Hippocampal formation (tissue), 2 donors: Measurements from ENCODE around the gene LAMTOR2.
A peak's percentile ranks its signal among the peaks of the same experiment; 100 is the strongest.

Experiments used
- DNase-seq, 2 donors: peaks; one replicate each; lab custom pipeline; 2025; lab: John Stamatoyannopoulos, UW

The LAMTOR2 gene

DNA sequence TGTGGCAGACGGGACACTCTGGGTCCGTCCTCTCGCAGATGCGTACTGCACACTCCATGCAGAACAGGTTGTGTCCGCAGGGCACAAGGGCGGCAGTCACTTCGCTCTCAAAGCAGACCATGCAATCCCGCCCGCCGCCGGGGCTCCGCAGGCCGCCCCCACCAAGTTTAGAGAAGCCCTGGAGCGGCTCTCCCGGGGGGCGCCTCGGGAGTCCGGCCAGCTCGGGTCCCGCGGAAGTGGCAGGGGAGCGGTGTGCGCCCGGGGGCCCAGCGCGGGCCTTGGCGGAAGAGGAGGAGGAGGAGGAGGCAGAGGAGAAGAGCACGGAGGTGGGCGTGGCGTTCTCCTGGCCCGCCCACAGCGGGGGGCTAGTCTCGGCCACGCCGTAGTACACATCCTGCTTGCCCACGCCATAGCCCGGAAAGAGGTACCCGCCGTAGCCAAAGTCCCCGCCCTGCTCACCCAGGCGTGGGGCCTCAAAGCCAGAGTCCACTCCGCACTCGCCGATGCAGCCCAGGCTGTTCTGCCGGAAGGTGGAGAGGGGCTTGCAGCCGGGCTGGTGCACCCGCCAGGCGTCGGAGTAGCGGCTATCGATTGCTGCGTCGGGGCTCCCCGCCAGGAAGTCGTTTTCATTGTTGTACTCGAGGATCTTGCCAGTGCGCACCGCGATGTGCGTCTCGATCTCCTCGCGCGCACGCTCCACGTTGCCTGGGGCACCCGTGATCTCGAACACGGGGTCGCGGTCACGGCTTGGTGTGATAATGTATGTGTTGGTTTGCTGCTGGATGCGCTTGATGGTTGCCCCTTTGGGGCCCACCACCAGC is 22.2 kb downstream of the LAMTOR2 start:
- DNase-seq = no peak

DNA sequence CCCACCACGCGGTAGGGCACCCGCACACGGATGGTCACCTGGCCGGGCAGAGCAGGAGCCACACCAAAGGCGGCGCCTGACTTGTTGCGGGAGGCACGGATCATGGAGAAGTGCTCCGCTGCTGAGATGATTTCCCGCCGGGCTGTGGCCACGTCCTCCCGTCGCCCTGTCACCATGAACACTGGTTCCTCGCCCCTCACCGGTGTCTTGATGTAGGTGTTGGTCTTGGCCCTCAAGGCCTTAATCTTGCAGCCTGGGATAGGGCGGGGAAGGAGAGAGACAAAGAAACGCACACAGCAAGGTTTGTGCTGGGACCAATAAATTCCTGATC is 22.8 kb downstream of the LAMTOR2 start:
- DNase-seq = no peak

DNA sequence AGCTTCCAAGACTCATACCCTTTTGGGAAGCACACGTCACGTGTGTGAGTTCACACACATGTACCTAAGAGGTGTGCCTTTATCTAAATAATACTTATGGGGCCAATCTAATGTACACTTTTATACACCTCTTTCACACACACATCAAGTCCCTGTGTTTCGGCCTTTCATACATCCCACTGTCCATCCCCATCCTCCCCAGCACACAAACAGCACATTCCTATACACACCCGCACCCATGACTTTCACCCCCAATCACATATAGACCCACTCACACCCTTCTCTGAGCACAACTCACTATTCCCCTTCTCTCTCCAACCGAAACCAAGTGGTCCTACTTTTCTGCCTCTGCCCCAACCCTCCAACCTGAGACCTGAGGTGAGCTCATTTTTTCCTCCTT is 24.1 kb downstream of the LAMTOR2 start:
- no peak for DNase-seq

DNA sequence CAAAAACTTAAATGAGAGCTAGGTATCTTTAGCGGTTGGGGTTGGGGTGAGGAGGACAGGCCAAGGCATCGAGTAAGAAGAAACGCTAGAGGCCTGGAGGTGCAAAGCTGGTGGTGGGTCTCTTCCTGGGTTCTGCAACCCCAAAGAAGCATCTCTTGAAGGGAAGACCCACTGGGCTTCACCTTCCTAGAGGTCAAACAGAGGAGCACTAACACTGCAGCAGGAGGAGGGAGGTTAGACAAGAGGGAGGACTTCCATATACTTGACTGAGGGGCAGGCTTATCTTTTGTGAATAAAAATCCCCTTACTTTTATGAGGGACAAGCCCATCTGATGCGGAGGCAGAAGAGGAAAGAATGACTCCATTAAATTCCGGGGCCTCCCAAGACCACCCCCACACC is 25.2 kb downstream of the LAMTOR2 start:
- no peak for DNase-seq

DNA sequence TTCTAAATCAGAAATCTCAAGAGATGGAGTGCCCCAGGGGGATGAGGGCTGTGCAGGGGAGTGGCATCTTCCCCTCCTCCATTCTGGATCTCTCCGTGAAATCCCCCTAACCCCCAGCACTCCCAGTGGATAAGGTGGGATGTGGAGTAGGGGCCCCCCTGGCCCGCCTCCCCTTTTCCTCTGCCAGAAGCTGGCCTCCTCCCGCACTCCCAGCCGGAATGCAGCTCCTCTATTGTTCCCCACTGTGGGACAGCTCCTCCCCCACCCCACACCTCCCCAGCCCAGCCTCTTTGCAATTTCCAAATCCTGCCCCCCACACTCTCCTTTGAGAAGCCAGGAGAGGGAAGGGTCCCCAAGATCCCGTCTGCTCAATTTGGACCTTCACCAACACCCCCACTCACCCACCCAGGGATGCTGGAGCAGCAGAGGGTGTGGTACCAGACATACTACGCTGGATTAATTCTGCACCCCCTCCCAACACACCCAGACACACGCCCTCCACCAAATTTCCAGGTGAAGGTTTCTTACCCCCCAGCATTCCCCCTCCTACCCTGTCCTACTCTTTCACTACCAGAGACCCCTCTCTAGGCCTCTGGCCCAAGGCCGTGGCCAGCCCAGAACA is 25.8 kb downstream of the LAMTOR2 start:
- DNase-seq = no peak

DNA sequence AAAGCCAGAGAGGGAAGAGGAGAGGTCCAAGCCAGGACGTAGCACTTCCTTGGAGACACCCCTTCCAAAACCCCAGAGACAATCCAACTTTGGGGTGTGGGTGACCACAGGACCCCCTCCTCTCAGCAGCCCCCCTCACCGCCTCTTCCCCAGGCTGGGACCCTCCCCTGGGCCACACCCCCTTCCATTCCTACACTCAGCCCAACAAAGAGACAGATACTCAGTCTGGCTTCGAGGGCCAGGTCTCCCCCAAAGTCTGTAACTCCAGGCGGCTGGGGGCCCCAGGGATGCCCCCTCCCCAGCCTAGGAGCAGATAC is 26.2 kb downstream of the LAMTOR2 start:
- no peak for DNase-seq

DNA sequence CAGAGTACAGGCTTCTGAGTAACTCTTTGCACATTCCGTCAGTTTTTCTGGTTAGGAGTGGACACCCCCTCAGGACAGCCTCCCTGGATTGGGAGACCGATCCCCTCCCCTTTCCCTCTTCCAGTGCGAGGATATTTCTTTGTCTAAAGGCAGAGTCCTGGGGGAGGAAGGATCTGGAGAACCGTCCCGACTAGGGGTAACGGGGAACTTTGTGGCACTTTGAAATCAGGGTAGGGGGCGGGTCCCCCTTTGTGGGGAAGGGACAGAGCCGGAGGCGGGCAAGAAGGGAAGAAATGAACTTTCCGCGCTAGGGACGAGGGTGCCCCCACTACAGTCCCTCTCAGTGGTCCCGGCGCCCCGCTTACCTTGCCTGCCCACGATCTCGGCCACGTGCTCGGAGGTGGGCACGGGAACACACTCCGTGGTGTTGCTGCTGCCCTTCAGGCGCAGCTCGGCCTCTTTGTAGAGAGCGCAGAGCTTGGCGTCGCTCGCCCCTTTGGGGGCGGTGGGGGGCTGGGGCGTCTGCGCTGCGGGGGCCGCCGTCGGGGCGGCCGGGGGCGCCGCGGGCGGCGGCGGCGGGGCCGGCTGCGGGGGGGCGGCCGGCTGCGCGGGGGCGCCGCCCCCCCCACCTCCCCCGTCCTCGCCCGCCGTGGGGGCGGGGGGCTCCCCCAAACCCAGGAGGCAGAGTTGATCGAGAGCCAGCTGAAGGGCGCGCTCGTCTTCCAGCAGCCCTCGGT is 26.8 kb downstream of the LAMTOR2 start:
- DNase-seq = no peak

DNA sequence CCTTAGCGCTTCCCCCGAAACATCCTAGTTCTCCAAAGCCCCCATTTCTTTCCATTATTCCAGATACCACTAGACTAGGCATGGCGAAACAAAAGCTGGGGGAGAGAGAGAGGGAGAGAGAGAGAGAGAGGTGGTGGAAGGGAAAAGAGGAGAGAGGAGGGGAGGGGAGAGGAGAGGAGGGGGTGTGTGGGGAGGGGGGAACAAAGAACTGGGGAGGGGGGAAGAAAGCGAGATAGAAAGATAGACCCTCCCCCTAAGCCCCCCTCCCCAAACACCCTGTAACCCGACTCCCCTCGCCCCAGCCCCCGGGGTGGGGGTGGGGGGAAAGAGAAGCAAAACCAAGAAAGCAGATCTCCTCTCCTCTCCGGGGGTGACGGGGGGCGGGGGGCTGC is 27.3 kb downstream of the LAMTOR2 start:
- no peak for DNase-seq

DNA sequence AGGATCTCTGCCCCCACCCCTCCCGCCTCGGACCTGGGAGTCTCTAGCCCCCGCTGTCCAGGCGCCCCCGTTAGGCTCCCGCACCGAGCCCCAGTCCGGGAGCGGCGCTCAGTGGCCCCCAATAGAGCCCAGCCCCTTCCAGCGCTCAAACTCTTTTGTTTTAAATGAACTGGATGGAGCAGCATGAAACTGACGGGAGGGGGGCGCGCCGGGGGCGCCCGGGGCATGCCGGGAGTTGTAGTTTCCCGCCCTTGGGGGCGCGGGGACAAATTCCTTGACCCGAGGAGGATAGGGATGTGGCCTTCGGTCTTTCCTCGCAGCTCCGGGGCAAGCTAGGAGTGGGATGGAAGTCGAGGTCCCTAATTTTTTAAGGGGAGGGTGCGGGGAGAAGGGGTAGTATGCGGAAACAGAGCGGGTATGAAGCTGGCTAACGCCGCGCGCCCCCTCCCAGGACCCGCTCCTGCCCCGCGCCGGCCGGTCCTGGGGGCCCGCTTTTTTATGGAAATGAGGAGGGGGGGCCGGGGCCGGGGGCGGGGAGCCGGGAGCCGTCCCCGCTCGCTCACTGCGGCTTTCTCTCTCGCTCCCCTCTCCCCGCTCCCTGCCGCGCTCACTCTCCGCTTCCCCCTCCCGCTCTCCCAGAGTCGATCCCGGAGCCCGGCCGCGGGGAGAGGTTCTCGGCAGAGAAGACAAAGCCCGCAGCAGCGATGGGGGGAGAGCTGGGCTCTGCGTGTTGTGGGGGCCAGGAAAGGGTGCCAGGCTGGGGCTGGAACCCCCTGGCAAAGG is 27.9 kb downstream of the LAMTOR2 start, which contains the start of gene MEX3A:
Gene MEX3A, minus strand, starts transcription at position 157 of the 783 bp plus-strand sequence. CDS start 467 bp downstream, outside the sequence.
- peak; percentile 57 to 75 for DNase-seq

DNA sequence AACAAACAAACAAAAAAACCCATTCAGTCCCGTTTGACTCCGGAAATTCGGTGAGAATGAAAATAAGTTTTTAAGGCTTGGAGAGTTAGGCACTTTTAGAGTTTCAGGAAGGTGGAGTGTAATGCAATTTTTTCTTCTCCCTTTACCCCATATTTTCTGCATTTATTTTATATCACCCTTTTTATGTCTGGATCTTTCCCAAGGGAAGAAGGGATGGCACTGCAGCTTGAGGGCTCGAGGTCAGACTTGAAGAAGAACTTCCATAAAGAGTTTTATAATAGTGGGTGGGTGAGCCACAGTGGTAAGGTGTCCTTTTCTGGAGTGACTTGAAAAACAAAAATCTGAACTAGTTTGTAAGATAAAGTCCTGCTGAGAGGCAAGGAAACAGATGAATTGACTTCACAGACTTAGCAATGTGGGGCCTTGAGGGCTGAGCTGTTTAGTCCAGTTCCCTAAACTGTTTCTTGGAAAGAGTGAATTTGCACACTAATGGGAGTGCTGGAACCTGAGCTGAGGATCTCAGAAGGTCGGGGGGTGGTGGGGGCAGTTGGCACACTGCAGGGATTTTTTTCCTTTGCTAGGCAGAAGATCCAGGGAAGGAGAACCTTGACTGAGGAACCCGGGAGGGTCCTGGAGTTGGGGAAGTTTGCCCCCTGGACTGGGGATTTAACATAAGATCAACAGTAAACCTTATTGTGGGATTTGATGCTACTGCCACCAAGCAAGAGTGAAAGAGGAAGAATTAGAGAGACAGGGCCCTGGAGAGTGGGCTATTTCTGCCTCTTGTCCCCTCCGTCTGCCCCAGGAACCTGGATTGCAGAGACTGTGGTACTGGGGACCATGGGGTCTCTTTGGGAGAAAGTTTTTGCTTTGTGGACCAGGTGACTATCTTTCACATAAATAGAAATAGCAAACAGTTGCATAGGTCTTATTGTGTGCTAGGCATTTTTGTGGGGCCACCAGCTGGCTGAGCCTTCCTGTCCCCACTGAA is 29.5 kb downstream of the LAMTOR2 start:
- no peak for DNase-seq

DNA sequence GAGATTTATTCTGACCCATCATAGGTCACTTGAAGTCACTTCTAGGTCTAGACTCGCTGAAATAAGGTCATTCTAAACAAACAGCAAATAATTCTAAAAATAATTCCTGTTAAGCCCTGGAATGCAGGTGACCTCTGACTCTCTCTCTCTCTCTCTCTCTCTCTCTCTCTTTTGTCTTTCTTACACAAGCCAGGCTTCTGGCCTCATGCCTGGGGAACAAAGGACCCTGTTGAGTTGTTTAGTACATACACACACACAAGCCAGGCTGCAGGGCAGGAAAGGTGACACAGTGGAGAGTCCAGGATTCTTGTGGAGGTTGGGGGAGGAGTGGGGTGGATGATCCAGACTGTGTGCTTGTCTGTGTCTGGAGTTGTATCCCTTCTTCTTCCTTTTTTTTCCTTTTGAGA is 31.7 kb downstream of the LAMTOR2 start:
- no peak for DNase-seq

DNA sequence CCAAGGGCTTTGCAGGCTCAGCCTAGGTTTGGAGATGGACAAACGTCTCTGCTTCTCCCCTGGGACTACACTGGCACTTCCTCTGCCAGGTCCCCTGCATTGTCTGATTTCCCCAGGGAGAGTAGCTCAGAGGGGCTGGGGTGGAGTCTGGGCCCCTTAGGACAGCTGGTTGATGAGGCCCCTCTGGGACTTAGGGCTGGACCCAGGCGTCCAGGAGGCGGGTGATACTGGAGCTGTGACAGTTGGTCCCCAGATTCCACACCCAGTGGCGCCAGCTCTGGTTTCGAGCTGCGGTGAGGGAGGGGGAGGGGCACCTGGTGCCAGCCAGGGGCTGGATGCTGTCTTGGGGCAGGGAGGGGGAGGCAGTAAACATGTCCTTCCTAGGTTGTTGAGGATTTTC is 35.1 kb downstream of the LAMTOR2 start:
- no peak for DNase-seq

DNA sequence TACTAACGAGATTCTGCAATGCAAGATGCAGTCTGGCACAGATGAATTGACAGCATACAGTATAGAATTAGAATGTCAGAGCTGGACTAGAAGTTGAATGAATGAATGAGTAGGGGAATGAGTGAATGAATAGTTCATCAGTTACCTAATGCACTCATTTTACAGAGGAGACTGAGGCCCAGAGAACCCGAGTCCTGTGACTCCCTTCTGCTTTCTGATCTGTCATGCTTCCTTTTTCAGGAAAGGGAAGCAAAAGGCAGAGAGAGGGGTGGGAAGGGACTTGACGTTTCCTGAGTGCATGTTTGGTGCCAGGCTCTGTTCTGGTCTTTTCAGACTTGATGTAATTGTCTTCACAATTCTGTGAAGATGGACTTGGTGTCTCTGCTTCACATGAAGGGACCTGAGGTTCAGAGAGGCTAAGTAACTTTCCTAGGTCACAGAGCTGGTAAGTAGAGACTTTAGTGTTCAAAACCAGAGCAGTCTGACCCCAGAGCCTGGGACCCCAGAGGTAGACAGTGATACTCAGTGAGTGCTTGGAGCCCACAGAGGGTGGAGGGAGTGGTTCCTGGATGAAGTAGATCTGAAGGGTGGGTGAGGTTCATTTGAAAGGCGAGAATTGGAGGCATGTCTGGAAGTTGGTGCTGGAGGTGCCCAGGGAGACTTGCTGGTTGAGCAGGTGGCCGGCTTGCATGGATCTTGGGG is 35.7 kb downstream of the LAMTOR2 start:
- DNase-seq = no peak

DNA sequence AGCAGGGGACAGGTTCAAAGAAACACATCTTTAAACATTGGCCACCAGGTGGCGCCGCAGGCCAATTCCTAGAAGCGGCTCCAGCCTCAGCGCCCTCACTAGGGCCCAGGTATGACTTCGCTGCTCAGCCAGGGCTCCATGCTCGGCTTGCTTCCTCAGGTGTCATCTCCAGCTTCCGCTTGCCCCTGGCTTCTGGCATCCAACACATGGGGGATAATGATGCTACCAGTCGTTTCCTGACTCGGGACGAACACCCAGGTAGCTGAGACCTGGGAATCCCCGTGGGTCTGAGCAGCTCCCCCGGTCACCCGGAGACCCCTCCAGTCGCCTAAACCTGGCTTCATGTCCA is 36.2 kb downstream of the LAMTOR2 start:
- peak; percentile 44 to 70 for DNase-seq

DNA sequence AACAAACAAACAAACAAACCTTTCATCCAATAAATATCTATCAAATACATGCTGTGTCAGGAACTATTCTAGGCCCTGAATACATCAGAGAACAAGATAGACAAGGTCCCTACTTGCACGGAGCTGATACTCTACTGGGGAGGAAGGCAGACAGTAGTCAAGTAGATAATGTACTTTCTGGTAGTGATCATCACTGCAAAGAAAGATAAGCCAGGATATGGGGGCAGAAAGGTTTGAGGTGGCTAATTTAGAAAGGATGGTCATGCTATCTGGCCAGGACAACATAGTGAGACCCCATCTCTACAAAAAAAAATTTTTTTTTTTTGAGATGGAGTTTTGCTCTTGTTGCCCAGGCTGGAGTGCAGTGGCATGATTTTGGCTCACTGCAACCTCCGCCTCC is 37.0 kb downstream of the LAMTOR2 start:
- no peak for DNase-seq

DNA sequence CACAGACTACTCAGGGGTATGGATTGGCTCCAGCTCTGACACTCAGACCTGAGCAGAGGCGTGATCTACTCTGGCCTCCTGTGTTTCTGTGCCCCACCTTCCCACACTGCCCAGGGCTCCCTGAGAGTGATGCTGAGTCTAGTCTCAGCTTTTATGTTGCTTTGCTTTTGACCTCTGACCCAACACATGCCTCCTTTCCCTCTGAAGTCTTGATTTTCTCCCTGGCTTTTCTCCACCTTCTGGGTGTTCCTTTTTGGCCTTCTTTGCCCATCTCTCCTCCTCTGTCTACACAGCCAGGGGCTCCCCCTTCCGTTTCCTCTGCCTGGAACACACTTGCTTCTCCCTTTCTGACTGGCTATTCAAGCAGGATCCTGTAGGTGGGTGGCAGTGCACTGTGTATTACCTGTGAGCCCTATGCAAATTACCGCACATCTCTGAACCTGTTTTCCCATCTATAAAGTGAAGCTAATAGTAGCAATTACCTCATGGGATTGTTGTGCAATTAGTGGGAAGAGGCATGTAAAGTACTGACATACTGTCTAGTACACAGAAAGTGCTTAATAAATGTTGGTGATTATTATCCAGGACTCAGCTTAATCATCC is 41.4 kb downstream of the LAMTOR2 start:
- no peak for DNase-seq

DNA sequence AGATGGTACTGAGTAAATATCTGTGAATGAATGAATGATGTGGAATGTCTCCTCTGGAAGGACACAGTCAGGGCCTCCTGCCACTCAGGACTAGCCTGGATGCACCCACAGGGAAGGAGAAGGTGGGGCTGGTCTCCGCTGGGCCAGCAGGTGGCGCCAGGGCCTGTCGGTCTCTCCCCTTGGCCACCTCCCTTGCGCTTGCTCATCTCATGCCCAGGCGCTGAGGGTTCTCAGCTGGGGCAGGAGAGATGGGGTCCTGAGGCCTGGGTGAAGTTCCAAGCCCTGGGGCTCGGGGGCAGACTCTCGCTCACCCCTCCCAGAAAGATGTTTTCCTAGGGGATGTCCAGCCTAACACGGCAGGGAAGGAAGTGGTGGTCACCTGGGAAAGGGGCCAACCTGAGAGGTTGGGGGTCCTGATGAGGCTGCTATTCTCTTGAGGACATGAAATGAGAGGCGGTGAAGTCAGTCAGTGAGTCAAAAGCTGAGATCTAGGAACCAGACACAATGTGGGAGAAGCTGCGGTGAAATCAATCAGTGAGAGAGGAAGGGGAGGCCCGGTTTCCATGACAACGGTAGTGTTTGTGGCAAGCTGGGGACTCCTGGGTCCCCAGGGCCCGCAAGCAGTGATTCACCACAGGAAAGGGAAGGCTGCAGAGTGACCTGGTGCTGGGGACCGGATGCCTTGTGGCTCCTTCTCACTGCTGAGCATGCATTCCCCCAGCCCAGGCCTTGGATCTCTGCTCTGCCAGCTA is 42.2 kb downstream of the LAMTOR2 start:
- DNase-seq = peak; percentile 78 to 87

DNA sequence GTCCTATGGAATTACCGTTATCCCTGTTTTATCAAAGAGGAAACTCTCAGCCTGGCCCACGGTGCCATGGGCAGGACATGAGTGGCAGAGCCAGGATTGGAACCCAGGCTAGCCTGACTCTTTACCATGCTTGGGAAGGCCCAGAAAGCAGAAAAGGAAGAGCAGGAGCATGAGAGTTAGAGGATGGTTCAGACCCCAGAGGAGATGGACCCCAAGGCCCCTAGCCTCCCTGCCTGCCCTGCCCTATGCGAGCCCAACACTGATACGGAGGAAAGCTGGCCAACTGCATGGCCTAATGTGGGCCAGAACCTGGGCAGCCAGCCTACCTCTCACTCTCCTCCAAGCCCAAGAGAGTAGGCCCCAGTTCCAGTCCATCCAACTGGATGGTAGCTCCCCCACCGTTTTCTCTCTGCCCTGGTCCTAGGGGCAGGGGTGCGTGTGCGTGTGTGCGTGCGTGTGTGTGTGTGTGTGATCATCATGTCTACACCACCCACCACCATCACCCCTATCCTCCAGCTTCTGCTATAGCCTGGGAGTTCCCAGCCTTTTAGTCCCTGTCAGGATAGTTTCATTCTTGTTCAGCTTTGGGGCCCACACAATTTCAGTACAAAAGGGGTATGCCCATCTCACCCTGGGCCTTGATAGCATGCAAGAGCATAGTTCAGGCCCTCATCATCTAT is 43.1 kb downstream of the LAMTOR2 start:
- no peak for DNase-seq

DNA sequence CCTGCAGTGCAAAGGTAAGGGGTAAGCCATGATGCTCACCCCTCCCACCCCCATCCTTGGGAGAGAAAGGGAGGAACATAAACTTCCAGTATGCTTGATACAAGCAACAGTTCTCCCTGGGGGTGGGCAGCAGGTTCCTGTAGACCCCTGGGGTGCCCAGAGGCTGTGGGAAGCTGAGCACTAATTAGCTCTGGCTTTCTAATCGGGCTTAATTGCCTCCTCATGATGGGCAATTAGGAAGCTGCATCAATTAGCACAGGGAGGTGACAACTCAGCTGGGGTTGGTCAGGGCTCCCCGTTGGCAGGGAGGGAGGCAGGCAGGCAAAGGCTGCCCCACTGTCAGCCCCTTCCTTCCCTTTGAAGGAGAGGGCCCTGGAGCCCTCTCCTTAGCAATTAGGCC is 44.2 kb downstream of the LAMTOR2 start:
- DNase-seq = no peak
